Transverse colon (tissue), 4 donors: ENCODE results near the gene RAPGEF4.

Experiments
- CTCF ChIP-seq, 5 experiments: fragments of 200-600 bp in 3 of 5; fragments of 450-650 bp in 2 of 5; sonication (generic) in 3 of 5; IDR thresholded peaks; 1 replicate in 2 of 5; 2 replicates in 3 of 5; pipeline ENCODE4 v1.5.1; 2016 to 2017; ENCODE audit warnings: antibody characterized with exemption in 5 of 5, inconsistent platforms in 3 of 5, mild to moderate bottlenecking in 2 of 5, moderate library complexity in 1 of 5
- EP300 ChIP-seq: sonication (generic); formaldehyde crosslinking; IDR thresholded peaks from one replicate; pipeline ENCODE4 v1.6.1; 2017; ENCODE audit warnings: antibody characterized with exemption, low read depth
- POLR2A ChIP-seq: fragments of 450-650 bp; IDR thresholded peaks from one replicate; pipeline ENCODE4 v1.6.1; 2016; ENCODE audit warnings: antibody characterized with exemption, mild to moderate bottlenecking, moderate library complexity
- POLR2AphosphoS5 ChIP-seq, 3 donors: sonication (generic); formaldehyde crosslinking; IDR thresholded peaks; one replicate each; pipeline ENCODE4 v1.6.1; 2016; ENCODE audit warnings: antibody characterized with exemption in 3 of 3

GRCh38 chr2:172962824-172963223 is 227.2 kb downstream of the RAPGEF4 start:
- TF ChIP-seq CTCF (IDR thresholded peaks at IDR 0.05): no peak
- no peak for TF ChIP-seq POLR2A
- TF ChIP-seq POLR2AphosphoS5 (IDR thresholded peaks at IDR 0.05): no peak
- TF ChIP-seq EP300: no peak
